ENCODE measurements around the gene SLC38A8.

The SLC38A8 gene

GRCh38 chr16:83967838-83968305, 74.7 kb downstream of the SLC38A8 start, which contains the start of gene NECAB2:
NECAB2 (plus strand) TSS chr16:83968244; CDS start chr16:83968649, 405 bp downstream.
- ATAC-seq, result no peak

- no peak for ATAC-seq
Observed at GRCh38 chr16:83967091-83967490, 75.5 kb downstream of the SLC38A8 start.

- no peak for ATAC-seq
Observed at GRCh38 chr16:83966153-83966696, 76.4 kb downstream of the SLC38A8 start.

GRCh38 chr16:83965444-83966152, 77.0 kb downstream of the SLC38A8 start:
- ATAC-seq, result no peak

GRCh38 chr16:83964684-83965443, 77.7 kb downstream of the SLC38A8 start:
- no peak for ATAC-seq

GRCh38 chr16:83963277-83964119, 79.1 kb downstream of the SLC38A8 start:
- ATAC-seq, result no peak

GRCh38 chr16:83961591-83961990, 81.0 kb downstream of the SLC38A8 start:
- no peak for ATAC-seq

- no peak for ATAC-seq
Observed at GRCh38 chr16:83960521-83961249, 81.9 kb downstream of the SLC38A8 start.

Data from activated CD4-positive, CD25-positive, alpha-beta regulatory T cell treated with anti-CD3 and anti-CD28 coated beads, Interleukin-2, amount 50 U/mL, for 24 hours (primary cell).